DMS114 treated with DMSO at 0.1 percent for 48 hours (cell line): ENCODE measurements around the gene STAT4.

Experiments
- DNase-seq: peaks from one replicate; lab custom pipeline; 2025; ENCODE audit not compliant: unreplicated experiment; lab: John Stamatoyannopoulos, UW

The STAT4 gene

DNA sequence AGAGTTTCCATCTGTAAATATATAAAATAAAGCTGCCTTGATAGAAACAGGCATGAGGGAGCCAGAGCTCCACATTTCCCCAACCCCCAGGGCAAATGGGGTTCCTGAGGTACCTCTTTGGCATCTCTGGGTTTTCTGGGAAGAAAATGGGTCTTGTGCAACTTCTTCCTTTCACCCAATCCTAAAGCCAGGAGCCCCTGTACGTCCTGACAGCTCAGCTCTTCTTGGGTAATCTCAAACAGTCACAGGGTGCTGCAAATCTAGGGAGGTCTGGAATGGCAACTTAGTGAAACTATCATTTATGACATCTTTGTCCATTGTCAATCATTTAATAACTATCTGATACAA is 100.2 kb downstream of the STAT4 start:
- DNase-seq: no peak

DNA sequence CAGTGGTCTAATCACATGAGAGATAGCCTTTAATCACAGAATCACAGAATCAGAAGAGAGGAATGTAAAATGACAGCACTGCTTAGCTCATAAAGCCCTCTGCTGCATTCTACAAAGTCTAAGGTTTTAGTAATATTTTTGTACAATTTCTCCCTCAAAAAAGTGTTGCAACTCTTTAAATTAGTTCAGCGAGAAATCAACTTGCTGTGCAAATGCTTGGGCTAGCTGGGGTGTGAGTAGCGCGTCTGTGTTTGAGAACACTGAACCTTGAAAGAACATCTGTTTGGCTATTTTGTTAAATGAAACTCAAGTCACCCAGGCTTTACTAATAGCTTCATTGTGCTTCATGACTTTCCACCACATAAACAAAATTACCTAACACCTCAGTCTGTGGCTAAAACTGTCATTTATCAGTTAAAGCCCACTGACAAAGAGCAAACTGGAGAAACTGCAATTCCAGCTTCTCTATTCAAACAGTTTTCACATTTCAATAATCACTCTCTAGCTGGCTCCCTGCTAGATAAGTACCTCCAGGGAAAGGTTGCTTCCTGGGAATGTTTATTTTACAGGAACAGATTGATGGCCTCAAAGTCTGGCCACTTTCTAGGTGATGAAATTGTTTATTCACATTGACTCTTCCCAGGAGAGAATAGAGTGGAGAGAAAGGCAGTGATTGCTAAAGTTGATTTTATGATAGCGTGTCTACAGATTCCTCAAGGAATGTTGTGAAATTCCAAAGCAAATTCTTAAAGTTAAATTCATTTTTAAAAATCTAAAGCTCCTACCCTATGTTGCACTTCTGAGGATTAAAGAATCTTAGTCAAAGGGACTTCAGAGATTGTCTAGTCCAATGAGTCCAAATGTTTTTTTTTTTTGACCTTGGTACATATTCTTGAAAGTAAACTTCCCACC is 100.8 kb downstream of the STAT4 start:
- DNase-seq: no peak

DNA sequence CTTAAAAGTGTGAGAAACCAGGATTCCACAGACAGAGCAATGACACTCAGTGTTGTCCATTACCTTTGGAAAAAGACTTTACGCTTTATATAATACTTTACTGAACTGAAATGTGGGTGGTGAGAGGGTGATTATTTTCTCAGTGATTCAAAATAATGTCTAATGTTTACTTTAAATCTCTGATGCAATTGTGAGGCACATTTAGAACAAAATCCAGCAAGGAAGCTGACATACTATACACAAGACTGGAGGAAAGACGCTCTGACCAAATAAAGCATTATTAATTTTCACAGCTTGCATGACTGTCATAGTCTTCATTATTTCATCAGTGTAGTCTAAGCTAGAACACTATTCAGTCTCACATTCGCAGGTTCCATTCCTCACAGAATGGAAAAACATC is 102.7 kb downstream of the STAT4 start:
- DNase-seq: no peak

DNA sequence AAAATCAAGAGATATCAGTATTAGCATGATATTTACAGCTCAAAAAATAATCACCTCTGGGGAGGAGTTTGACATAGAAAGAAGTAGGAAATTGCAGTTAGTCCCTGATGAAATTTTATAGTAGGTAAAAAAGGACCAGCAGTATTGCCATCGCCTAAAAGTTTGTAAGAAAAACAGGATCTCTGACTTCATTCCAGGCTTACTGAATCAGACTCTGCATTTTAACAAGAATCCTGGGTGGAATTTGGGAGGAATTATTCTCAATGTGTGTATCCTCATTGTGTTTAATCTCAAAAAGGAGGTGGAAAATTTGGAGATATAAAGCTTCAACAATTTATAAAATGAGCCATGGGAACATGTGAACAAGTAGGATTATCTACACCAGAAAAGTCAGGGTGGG is 105.7 kb downstream of the STAT4 start:
- no peak for DNase-seq

DNA sequence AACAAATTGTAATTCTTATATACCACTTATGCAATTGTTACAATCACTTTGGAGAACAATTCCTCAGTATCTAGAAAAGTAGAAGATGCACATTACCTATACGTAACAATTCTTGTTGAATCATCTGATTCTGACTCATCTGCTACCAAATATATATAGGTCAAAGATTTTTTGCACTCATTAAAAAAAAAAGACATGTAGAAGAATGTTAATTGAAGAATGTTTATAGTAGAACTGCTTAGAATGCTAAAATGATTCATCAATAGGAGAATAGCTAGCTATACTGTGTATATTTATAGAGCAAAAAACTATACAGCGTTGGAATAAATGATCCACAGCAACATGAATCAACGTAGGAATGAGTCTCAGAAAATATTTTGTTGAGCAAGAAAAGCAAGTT is 107.4 kb downstream of the STAT4 start:
- no peak for DNase-seq

DNA sequence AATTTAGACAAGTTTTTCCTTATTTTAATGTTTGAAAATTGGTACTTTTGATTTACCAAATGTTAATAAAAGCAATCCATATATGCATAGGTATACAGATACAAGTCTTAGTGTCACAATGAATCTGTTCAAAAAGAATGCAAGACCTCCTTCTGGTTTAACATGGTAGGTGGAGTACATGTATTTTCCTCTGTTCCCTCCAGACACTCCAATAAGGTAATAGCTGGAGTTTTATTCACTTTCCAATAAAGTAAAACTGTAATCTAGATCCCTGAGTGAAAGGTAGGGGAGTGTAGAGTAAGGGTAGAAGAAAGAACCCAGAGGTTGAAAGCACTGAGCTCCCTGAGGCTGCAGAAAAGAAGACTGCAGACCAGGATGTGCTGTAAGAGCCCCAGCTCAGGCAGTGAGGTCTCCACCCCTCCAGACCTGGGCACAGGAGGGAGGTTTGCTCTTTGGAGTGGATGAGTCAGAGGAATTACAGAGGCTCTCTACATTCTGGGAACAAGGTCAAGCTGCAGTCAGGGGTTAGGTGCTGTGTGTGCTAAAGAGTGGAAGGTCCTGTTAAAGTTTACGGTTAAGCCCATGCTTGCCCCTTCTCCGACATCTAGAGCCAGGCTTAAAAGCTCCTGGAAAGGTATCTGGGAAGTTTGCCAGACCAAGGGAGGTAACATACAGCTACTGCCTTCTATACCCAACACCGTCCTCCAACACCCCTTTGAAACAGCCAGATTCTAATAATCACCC is 109.2 kb downstream of the STAT4 start:
- no peak for DNase-seq

DNA sequence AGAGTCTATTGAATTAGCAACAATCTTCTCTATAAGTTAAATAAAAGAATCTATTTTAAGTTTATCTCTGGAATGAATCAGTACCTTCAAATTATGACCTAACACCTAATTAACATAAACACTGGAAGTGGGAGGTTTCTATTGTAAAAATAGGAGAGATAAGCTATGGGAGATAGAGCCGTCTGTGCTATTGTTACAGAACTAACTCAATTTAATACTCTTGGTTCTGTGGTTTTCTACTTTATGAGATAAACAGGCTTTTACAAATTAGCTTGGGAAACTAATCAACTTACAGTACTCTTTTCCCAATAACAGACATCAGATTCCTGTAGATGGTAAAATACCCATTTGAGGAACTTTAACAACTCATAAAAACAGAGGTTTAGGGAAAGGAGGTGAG is 111.2 kb downstream of the STAT4 start:
- DNase-seq: no peak

DNA sequence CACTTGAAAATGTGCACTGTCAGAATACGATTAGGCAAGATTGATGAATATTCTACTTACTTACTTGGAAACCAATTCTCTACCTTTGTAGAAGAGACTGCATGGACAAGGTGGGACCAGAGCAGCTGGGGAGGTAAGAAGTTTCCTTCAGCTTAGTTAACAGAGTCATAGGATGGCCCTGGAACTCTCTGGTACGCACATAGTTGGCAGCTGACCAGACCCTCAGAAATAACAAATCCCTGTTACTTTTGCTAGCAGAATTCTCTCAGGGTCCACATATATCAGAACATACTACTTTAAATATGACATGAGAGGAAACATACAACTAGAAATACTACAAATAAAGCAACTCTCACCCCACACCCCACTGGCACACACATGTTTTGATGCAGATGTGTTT is 112.1 kb downstream of the STAT4 start:
- DNase-seq: no peak

DNA sequence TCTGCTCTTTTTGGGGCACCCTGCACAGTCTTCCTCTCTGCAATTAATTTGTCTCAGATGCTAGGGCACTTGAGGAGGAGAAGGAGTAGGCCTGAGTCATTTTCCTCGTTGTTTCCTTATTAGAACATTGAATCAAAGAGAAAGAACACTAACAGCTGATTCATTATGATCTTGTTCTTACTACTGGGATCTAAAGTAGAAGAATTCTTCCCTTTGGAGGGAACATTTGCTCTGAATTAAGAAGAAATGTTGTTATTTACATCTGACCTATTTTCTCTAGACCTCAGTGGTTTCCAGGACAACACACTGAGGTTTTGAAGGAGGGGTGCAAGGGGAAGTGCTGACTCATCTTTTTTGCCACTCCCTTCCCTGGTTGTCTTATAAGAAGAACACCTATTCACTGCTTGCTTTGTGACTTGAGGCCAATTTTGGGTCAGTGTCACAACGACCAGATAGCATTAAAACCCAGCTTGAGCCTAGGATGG is 112.5 kb downstream of the STAT4 start:
- no peak for DNase-seq

DNA sequence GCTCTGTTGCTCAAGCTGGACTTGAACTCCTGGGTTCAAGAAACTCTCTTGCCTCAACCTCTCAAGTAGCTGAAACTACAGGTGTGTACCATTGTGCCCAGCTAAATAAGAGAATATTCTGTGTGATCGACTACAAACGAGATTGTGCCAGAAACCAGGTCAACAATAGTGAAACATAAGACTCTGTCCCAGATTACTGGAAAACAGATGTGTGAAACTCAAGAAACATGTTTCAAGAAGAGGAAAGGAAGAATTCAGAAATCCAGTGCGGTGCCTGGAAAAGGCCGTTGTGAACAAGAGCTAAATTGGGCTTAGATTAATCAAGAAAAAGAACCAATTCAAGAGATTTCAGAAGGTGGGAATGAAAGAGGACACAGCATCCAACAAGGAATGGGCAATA is 113.4 kb downstream of the STAT4 start:
- no peak for DNase-seq

DNA sequence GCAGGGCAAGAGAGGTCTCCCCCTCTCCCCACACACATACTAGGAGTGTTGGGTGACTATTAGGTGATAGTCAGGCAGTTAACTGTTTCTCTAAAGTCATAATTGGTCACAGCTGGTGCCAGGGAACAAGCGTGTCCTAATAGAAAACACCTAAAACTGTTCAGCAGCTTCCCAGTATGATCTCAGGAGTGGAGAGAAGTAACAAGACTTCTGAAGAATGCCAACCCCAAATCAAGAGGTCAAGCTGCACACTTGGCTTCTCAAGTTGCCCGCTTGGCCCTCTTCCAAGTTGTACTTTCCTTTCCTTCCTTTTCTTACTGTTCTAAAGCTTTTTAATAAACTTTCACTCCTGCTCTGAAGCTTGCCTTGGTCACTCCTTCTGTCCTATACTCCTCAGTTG is 114.4 kb downstream of the STAT4 start:
- no peak for DNase-seq

DNA sequence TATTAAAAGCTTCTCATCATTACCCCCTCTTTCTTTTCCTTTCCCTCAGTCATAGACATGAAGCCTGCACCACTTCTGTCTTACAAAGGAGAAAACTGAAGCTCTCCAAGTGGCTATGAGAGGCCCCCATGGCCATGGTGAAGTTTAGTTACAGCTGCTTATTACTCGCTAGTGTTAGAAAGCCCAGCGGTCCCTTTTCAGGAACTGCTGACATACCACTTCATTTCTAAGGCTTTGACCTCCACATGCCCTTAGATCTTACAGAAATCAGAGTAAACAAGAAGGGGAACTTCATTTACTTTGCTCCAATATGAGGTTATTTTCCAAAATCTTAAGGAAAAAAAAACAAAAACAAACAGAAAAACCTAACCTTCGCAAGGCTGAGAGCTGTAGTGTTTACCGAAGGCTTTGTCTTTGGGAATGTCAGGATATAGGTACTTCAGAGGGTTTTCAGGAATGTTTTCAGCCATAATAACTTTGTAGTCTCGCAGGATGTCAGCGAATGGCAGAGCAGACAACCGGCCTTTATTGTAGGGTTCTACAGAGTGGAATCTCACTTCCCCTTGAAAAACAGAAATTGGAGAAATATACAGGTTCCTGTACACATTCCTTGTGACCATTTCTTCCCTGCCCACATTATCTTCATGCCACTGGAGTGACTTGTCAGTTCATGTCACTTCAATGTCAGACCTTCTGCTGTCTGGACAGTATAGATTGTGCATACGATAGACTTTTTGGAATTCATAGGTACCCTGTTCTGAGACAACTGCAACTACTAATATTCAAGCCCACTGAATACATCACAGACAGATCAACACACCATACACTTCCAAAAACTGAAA is 118.0 kb downstream of the STAT4 start:
- no peak for DNase-seq

DNA sequence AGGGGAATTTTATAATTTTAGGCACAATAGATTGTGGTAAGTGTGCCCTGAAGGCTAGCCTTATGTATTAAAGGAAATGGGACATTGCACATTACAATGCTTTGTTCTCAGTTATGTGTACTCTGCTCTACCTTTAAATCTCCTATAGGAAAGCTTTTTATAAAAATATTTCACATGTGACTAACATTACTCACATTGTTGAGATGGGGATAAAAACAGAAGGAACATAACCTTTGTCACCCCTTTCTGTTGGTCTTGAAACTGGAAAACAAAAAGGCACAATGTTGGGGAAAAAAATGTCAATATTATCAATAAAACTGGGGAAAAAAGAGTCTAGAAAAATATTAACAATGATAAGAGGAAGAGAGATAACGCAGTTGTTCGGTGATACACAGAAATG is 119.5 kb downstream of the STAT4 start:
- DNase-seq: no peak

DNA sequence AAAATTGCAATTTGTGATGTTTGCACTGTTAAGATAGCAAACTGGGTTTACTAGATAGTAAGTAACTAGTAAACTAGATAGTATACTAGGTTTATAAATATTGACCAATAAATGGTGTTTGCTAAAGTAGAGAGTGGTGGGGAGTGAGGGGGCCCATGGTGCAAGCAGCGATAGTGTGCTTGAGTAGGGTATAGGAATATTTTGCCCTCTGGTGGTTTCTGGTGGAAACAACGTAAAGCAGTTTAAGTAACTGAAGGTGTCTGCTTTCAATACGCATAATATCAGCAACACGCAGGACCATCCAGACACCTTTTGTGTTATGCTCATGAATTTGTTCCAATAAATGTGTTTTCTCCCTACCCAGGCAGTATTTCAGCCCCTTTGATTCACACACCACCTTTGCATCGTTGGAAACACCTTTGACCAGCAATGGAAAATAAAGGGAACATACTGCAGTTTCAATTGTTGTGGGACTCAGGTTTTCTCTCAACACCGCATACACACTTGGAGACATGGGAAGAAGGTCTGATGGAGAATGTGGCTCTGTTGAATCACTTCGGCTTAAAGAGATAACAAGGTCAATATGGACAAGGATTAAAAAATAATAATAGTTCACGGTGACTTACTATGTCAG is 120.2 kb downstream of the STAT4 start:
- peak; percentile 51 for DNase-seq

DNA sequence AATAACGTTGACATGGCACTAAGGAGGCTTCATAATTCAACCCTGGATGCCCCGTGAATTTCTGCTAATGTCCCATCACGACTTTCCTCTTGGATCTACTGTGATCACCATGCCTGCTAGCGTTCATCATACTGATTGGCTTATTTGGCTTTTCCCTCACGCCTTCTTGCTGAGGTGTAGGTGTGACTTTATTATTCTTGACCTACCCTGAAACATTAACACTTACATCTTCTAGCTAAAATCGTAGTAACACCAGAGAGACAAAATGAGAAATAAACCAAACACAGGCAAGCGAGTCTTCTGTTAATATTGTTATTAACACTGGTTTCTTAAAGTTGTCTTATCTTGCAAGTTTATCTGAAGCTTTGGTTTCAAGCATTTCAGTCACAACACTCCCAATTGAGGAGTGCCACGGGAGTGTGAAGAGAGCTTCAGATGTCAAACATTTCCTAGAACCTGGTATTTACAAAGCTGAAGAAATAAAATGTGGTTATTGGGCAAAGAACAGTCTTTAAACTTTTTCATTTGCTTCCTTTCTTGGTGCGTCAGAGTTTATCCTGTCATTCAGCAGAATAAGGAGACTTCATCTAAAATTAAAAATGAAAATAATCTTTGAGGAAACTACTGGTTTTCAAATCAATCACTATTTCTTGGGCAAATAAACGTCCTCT is 121.4 kb downstream of the STAT4 start:
- no peak for DNase-seq

DNA sequence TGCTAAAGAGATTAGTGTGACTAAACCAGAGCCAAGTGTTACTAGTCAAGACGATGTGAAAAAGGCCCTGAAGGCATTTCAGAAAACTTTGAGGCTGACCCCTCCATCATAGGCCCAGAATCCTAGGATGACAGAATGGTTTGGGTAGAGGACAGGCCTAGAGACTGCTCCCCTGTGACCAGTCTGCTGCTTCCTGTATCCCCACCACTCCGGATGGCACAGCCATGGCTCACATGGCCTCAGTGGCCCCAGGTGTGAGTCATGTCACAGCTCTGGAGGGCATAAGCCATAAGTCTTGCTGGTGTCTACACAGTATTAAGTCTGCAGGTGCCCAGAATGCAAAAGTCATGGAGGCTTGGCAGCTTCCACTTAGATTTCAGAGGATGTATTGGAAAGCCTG is 124.4 kb downstream of the STAT4 start:
- DNase-seq: no peak

DNA sequence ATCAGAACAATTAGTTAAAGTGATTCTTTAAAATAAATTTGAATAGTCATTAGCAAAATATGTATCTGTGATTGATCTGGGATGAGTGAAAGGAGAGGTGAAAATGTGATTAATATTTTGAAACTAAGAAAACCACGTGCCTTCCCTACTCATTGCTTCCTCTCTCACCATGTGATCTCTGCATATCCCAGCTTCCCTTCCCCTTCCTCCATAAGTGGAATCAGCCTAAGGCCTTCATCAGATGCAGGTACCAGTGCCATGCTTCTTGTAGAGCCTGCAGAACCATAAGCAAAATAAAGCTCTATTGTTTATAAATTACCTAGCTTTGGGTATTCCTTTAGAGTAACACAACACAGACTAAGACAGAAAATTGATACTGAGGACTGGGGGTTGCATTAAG is 125.7 kb downstream of the STAT4 start:
- DNase-seq: no peak

DNA sequence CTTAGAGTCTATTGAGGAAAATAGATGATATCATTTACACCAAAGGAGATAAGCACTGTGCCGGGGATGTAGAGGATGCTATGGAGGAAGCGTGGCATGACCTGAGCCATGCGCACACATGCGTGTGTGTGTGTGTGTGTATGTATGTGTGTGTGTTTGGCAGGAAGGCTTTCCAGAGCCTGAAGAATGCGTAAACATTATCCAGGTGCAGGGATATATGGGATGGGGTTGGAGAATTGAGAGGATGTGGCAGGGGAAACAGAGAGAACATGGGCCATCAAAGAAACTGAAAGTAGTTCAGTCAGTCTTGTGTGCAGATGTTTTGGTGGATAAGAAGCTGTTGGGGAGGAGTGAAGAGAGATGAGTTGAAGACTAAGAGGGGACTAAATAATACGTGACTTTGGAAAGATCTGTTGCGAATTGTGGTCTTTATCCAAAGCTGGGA is 127.5 kb downstream of the STAT4 start:
- no peak for DNase-seq

DNA sequence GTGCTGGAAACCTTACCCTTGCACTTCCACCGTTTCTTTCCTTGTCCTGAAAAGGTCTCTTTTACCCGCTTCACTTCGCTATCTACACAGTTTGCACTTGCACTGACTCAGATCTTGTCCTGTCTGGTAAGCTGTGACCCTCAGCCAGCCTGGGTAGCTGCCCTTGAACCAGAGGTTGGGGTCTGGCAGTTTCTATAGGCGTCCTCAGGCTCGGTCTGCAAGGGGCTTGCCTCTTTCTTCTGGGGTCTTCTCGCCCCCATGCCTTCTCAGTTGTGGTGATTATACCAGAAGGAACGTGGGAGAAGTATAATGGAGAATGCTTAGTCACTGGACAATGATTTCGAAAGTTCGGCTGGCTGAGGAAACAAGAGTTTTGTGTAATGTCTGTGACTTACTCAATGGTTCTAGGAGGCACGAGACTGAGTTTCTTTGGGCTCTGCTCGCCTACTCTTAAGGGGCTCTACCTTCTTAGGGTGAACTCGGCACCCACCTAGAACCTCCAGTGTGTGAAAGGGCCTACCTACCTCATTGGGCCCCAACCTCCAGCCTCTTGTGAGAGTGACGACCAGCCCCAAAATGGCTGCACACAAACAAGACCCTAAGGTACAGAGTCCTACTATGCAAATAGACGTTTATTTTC is 129.9 kb downstream of the STAT4 start:
- no peak for DNase-seq

DNA sequence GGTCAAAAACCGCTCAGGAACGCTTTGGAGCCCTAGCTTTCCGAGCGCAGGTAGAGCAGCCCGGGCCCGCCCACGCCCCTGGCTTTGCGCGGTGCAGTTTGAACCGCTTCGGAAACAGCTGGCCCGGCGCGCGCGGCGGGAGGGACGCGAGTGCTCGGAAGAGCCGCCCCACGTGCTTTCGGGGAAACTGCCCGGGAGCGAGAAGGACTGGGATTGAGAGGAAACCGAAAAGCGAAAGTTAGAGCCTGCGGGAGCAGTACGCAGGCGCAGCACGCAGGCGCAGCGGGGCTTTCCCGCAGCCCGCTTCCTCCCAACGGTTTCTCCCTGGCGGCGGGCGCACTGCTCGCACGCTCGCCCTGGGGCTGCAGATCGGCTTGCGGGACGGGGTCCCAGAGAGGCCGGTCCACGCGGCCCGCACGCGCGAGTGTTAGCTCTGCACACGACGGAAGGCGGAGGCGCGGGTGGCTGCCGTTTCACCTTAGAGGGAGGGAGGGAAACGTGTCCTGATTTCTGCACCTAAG is 130.5 kb downstream of the STAT4 start:
- DNase-seq: peak; percentile 90
